G401.6 (cell line): ENCODE measurements around the gene SLC35B2.

Experiments used
- FAIRE-seq: peaks from 2 replicates; lab custom pipeline; 2012; peaks lifted over from hg19 to GRCh38; lab: Jason Lieb, UNC

The SLC35B2 gene

DNA sequence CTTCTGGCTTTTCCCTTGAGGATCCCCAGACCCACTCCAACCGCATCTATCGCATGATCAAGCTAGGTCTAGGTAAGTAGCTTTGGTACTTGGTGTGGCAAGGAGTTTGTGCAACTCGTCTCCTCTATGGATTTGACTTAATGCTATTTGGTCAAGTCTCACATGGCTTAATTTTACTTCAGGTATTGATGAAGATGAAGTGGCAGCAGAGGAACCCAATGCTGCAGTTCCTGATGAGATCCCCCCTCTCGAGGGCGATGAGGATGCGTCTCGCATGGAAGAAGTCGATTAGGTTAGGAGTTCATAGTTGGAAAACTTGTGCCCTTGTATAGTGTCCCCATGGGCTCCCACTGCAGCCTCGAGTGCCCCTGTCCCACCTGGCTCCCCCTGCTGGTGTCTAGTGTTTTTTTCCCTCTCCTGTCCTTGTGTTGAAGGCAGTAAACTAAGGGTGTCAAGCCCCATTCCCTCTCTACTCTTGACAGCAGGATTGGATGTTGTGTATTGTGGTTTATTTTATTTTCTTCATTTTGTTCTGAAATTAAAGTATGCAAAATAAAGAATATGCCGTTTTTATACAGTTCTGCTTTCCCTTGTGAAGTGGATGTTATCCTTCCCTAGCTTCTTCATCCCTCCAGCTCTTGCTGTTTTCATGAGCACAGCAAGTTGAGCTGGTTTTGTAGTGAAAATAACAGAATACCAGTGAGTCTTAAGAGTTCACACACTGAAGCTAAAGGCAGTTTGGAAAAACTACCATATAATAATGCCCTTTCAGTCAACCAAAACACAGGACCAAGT, 3.8 kb downstream of the SLC35B2 start:
- peak; percentile 31 for FAIRE-seq

DNA sequence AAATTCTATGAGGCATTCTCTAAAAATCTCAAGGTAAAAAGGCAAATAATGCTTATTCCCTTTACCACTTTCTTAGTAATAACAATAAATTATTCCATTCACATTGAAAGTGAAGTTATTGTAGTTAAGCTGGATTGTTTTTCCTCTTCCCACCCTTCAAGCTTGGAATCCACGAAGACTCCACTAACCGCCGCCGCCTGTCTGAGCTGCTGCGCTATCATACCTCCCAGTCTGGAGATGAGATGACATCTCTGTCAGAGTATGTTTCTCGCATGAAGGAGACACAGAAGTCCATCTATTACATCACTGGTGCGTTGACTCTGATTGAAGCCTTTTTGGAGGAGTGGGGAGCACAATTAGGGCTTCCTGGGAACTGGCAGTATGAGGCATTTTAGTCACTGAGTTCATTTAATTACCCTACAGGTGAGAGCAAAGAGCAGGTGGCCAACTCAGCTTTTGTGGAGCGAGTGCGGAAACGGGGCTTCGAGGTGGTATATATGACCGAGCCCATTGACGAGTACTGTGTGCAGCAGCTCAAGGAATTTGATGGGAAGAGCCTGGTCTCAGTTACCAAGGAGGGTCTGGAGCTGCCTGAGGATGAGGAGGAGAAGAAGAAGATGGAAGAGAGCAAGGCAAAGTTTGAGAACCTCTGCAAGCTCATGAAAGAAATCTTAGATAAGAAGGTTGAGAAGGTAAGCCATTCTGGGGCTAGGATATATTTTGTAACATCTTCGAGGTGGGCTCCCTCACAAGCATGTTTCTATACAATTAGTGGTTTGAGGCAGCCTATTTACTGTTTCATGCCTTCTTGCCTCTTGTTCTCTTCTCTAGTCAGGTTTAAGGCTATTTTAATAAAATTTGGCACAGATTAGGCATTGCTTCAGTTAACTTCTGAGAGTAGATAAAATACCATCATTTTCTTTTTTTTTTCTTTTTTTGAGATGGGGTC, 5.5 kb downstream of the SLC35B2 start:
- FAIRE-seq: no peak

GRCh38 chr6:44250718-44251123, 6.6 kb downstream of the SLC35B2 start:
- no peak for FAIRE-seq

GRCh38 chr6:44250067-44250717, 7.1 kb downstream of the SLC35B2 start:
- no peak for FAIRE-seq

DNA sequence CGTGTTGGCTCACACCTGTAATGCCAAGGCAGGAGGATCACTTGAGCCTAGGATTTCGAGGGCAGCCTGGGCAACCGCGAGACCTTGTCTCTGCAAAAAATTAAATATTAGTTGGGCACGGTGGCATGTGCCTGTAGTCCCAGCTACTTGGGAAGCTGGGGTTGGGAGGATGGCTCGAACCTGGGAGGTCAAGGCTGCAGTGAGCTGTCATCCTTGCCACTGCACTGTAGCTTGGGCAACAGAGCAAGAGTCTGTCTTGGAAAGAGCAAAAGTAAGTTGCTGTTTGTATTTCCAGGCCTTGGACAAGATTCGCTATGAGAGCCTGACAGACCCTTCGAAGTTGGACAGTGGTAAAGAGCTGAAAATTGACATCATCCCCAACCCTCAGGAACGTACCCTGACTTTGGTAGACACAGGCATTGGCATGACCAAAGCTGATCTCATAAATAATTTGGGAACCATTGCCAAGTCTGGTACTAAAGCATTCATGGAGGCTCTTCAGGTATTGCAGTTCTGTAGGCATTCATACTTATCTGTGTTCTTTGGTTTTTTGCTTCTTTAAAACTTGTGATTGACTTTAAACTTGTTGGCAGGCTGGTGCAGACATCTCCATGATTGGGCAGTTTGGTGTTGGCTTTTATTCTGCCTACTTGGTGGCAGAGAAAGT, 8.1 kb downstream of the SLC35B2 start:
- FAIRE-seq: no peak

GRCh38 chr6:44248579-44248978, 8.7 kb downstream of the SLC35B2 start:
- FAIRE-seq: no peak

DNA sequence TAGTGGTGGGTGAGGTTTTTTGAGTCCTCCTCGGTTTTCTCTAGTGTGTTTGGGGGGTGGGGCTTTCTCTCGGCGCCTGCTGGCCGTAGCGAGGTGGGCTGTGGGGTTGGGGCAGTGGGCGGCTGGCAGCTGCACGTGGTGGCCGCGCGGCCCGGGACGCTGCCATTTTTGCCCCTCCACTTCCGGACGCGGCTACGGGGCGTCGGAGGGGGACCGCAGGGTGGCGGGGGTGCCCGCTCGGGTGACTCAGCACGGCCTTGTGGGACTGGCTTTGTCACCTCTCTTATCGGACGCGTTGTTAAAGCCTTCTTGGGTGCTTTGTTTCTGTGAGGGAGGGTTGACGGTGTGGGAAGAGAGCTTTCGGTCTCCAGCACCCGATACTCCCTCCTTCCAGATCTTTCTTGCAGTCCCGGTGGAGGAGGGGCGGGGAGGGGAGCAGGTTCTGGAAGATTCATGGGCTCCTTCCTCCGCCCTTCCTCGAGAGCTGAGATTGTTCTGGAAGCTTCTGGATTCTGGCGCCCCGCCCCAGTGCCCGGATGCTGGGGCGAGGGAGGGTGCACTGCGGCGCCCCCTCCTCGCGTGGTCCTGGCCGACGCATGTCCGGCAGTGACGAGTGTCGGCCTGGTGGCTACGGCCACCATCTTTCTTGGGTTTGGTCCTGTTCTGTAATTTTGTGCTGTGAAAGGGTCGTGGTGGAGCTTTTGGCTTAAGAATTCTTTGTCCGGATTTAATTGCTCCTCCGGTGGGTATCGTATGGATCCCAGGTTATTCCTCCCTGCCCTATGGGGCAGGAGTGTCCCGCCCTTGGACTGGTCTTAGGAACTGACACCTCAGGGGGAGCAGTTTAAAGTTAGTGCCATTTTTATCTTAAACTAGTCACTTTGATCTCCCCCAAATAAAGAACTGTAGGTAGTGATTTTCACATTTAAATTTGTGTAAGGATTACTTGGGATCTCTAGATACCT, 9.7 kb downstream of the SLC35B2 start:
- FAIRE-seq: no peak

GRCh38 chr6:44246663-44247337, 10.5 kb downstream of the SLC35B2 start, which contains the start of gene HSP90AB1:
TSS of gene HSP90AB1 (plus strand) at chr6:44247101. CDS start at chr6:44248630, 1,529 bp downstream.
- FAIRE-seq: peak; percentile 93

- FAIRE-seq: peak; percentile 84
Observed at GRCh38 chr6:44245912-44246662, 11.2 kb downstream of the SLC35B2 start.

- FAIRE-seq: no peak
Observed at GRCh38 chr6:44245391-44245911, 11.9 kb downstream of the SLC35B2 start.

DNA sequence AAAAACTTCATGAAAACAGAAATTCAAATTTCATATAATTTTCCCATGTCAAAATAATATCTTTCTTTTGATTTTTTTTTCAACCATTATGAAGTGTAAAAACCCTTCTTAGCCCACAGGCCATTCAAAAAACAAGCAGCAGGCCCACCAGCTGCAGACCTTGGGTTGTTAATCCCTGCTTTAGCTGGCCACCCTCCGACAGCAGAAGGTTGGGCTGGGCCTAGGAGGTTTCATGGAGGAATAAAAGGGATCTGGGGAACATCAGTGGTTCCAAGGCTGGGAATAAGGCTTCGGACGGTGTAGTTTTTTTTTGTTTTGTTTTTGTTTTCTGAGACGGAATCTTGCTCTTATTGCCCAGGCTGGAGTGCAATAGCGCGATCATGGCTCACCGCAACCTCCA, 14.0 kb downstream of the SLC35B2 start:
- FAIRE-seq: no peak

DNA sequence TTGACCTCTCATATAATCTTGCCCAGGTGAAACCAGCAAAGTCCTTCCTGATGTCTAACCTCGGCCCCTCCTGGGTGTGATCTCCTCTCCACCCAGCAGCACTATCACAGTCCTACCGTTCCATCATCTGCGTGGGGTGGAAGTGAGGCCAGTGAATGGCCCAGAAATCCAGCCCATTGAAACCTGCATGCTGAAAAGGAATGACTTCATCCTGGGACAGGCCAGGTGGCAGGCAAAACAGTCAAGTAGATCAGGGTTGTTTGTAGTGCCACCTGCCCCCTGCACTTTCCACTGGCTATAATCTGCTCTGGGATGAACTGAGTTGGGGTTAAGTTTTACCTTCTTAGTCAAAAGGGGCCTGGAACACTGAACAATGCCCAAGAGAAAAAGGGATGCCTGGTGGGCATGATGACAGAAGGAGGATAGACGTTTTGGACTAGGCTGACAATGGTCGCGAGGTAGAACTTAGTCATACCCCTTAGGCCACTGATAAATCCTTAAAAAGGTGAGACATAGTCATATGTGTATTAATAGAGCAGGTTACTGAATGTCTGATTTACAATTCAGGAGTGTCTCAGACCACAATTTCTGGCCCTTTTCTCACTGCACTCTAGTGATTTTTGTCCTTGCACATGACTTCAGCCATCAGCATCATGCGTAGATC, 18.5 kb downstream of the SLC35B2 start:
- FAIRE-seq: no peak

- FAIRE-seq: no peak
Observed at GRCh38 chr6:44237813-44238433, 19.4 kb downstream of the SLC35B2 start.

DNA sequence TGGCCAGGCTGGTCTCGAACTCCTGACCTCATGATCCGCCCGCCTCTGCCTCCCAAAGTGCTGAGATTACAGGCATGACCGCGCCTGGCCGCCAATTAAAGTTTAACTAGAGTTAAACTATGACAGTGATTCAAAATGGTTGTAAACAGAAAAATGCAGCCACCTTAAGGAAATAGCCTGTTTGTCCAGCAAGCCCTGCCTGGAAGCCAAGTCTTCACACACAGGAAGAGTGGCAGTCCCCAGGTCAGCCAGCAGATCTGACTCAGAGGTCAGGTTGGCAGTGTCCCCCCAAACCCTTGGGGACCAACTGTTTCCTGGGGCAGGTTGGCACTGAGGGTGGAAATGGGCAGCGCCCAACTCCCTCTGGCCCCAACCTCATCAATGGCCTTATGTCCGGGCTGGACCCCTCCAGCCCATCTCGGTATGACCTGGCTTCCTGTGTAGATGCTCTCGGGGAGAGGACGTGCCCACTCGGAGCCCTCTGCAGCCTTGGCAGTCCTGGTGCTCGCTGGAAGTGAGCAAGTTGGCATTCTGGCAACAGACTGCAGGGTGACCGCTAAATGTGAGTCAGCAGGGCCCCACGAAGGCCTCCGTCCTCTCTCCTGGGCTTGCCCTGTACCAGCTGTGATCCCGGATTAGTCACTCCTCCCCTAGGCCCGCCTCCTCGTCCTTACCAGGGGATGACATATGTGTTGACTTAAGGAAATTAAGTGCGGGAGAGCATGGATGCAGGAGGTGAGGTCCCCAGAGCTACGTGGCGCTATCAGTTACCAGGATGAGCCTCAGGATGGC, 20.1 kb downstream of the SLC35B2 start:
- no peak for FAIRE-seq

DNA sequence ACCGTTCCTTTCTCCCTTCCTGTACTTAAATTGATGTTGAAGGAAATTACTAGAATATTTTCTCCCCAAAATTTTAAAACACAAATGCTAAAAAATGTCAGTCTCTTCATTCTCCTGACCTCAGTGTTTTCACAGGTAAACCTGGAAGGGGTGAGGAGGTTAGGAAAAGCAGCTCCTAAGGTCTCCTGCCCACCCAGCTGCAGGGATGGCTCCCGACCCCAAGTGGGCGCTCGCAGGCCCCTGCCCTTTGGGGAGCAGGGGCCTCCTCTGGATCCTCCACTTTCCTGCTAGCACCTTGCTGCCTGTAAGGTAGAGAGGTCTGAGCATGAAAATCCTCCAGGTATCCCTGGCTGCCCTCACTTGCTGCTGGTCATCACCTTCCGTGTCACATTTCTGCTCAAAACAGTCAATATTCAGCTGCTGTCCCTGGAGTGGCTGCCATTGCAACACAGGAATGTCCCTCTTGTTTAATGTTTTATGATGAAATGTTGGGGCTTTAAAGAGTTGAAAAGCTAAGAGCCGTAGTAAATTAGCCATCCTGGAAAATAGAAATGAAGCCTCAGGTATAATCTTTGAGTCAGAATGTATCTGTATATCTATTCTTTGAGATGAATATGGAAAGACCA, 21.3 kb downstream of the SLC35B2 start:
- FAIRE-seq: no peak

GRCh38 chr6:44235269-44235668, 22.1 kb downstream of the SLC35B2 start:
- no peak for FAIRE-seq
